ENCODE data around the gene CADM2. TPM values are rescaled to one million over a fixed set of nuclear protein-coding genes. Genes with fewer than 3 reads are reported as not detected.

Gene CADM2
- total and polyA plus RNA-seq, 3 donors from 2014 or later: 1.3 to 4.0 (median 2.7) TPM

GRCh38 chr3:84980011-84980410 is 21.2 kb downstream of the CADM2 start:
- DNase-seq: no peak
- H3K27ac ChIP-seq: no peak overlapping the region
- H3K4me1 ChIP-seq: no peaks in the 10 kb centered on the region
- no peaks in the 10 kb centered on the region for H3K9me3 ChIP-seq
- 22 to 26% methylated on average over 3 of the region's 3 CpGs for WGBS, 2 donors
- intact Hi-C loops (cut with DNase I; ENCODE audit: low total_unique reads): no loop called here
- no peaks in the 10 kb centered on the region for H3K36me3 ChIP-seq (ENCODE audit: low read depth, missing control alignments)
- no peak for TF ChIP-seq POLR2A (IDR thresholded peaks at IDR 0.05)
- no peak for TF ChIP-seq CTCF (IDR thresholded peaks at IDR 0.05)
- H3K27me3 ChIP-seq: no peaks in the 10 kb centered on the region
- H3K4me3 ChIP-seq: no peak overlapping the region

- DNase-seq: no peak
- intact Hi-C loops (cut with DNase I; ENCODE audit: low total_unique reads): no loop called here
- no peaks in the 10 kb centered on the region for H3K36me3 ChIP-seq (ENCODE audit: low read depth, missing control alignments)
- H3K27ac ChIP-seq: no peak overlapping the region
- no peak for TF ChIP-seq POLR2A (IDR thresholded peaks at IDR 0.05)
- no peak for TF ChIP-seq CTCF (IDR thresholded peaks at IDR 0.05)
- no peaks in the 10 kb centered on the region for H3K27me3 ChIP-seq
- no peaks in the 10 kb centered on the region for H3K9me3 ChIP-seq
- no peak overlapping the region for H3K4me3 ChIP-seq
- H3K4me1 ChIP-seq: no peaks in the 10 kb centered on the region
- WGBS, 2 donors: 49 to 53% methylated on average over 2 of the region's 2 CpGs
Measured at GRCh38 chr3:84980456-84980855, 21.7 kb downstream of the CADM2 start.

GRCh38 chr3:84983490-84983889 is 24.7 kb downstream of the CADM2 start:
- H3K4me3 ChIP-seq: no peak overlapping the region
- no peaks in the 10 kb centered on the region for H3K4me1 ChIP-seq
- WGBS, 2 donors: 95% methylated on average over 3 of the region's 3 CpGs
- no peaks in the 10 kb centered on the region for H3K36me3 ChIP-seq (ENCODE audit: low read depth, missing control alignments)
- no peaks in the 10 kb centered on the region for H3K9me3 ChIP-seq
- TF ChIP-seq CTCF (IDR thresholded peaks at IDR 0.05) (no peak), POLR2A (IDR thresholded peaks at IDR 0.05) (no peak)
- intact Hi-C loops (cut with DNase I; ENCODE audit: low total_unique reads): no loop called here
- no peak for DNase-seq
- H3K27me3 ChIP-seq: no peaks in the 10 kb centered on the region
- H3K27ac ChIP-seq: no peak overlapping the region

GRCh38 chr3:84984429-84984828 is 25.6 kb downstream of the CADM2 start:
- no peak for TF ChIP-seq POLR2A (IDR thresholded peaks at IDR 0.05)
- no peak for TF ChIP-seq CTCF (IDR thresholded peaks at IDR 0.05)
- Histone ChIP-seq H3K4me1 (no peaks in the 10 kb centered on the region), H3K9me3 (no peaks in the 10 kb centered on the region), H3K27me3 (no peaks in the 10 kb centered on the region), H3K4me3 (no peak overlapping the region), H3K36me3 (ENCODE audit: low read depth, missing control alignments) (no peaks in the 10 kb centered on the region), H3K27ac (no peak overlapping the region)
- intact Hi-C loops (cut with DNase I; ENCODE audit: low total_unique reads): no loop called here
- DNase-seq: no peak

- H3K36me3 ChIP-seq (ENCODE audit: low read depth, missing control alignments): no peaks in the 10 kb centered on the region
- no peak overlapping the region for H3K4me3 ChIP-seq
- TF ChIP-seq CTCF (IDR thresholded peaks at IDR 0.05) (no peak), POLR2A (IDR thresholded peaks at IDR 0.05) (no peak)
- no peak for DNase-seq
- H3K27me3 ChIP-seq: no peaks in the 10 kb centered on the region
- H3K4me1 ChIP-seq: no peaks in the 10 kb centered on the region
- H3K9me3 ChIP-seq: no peaks in the 10 kb centered on the region
- 91 to 92% methylated on average over 1 of the region's 1 CpG for WGBS, 2 donors
- intact Hi-C loops (cut with DNase I; ENCODE audit: low total_unique reads): no loop called here
- H3K27ac ChIP-seq: no peak overlapping the region
Measured at GRCh38 chr3:84985795-84986194, 27.0 kb downstream of the CADM2 start.
